Gastrocnemius medialis (tissue), 4 donors: ENCODE results near the gene RPS6KA2. TPM values are rescaled to one million over a fixed set of nuclear protein-coding genes. Genes with fewer than 3 reads are reported as not detected.

Experiments used
- ATAC-seq, 2 donors: fragments of 150-250 bp; one replicate each; pipeline ENCODE4 v1.9.1; 2016
- DNase-seq, 2 donors: peaks; one replicate each; pipeline ENCODE4 v3.0.0-alpha.2; 2019
- H3K27ac ChIP-seq, 4 donors: fragments of 200-600 bp; sonication (generic); 1 replicate in 1 of 4; 2 replicates in 3 of 4; pipeline ENCODE4 v1.5.1; 2016 to 2018; ENCODE audit warnings: mild to moderate bottlenecking in 2 of 4, moderate library complexity in 1 of 4
- H3K27me3 ChIP-seq, 3 donors: fragments of 200-600 bp; sonication (generic) in 2 of 3; 1 replicate in 1 of 3; 2 replicates in 2 of 3; pipeline versions ENCODE4 v1.5.1 to v1.6.0; 2016 to 2019; ENCODE audit warnings: mild to moderate bottlenecking in 1 of 3, moderate library complexity in 1 of 3
- H3K36me3 ChIP-seq, 2 donors: fragments of 200-600 bp; sonication (generic) in 1 of 2; one replicate each; pipeline ENCODE4 v1.5.1; 2017 to 2018
- H3K4me1 ChIP-seq, 2 donors: fragments of 200-600 bp; sonication (generic) in 1 of 2; one replicate each; pipeline ENCODE4 v1.5.1; 2016 to 2017; ENCODE audit warnings: mild to moderate bottlenecking in 2 of 2
- H3K4me3 ChIP-seq, 4 donors: fragments of 200-600 bp; sonication (generic) in 3 of 4; 1 replicate in 1 of 4; 2 replicates in 3 of 4; pipeline ENCODE4 v1.5.1; 2016 to 2019; ENCODE audit warnings: mild to moderate bottlenecking in 2 of 4
- H3K9me3 ChIP-seq, 3 donors: fragments of 200-600 bp; sonication (generic) in 2 of 3; 1 replicate in 1 of 3; 2 replicates in 2 of 3; pipeline ENCODE4 v1.5.1; 2016 to 2019
- POLR2A ChIP-seq, 2 donors: fragments of 450-650 bp; IDR thresholded peaks; one replicate each; pipeline ENCODE4 v1.6.1; 2017; ENCODE audit warnings: antibody characterized with exemption in 2 of 2, mild to moderate bottlenecking in 2 of 2, moderate library complexity in 2 of 2
- in situ Hi-C, 4 donors: fragments of 200-750 bp; cut with MboI; loops; one replicate each; pipeline versions ENCODE4 v1.15.0 to v1.8.0; 2017; ENCODE audit warnings: low sequenced_read_pairs in 4 of 4
- intact Hi-C: fragments of 100-400 bp; cut with DNase I; formaldehyde crosslinking; loops from one replicate; pipeline ENCODE4 v1.15.1; 2023; ENCODE audit warnings: low total_unique reads
- total RNA-seq, 4 donors: library from RNA; depleted of rRNA; stranded (reverse); fragments of >200 nt; gene quantifications; one replicate each; pipeline versions ENCODE4 v1.1.0 to v1.2.3, GENCODE V29; 2016
- TF ChIP-seq, protein P1 (sequence below), 5 experiments: fragments of 450-650 bp in 3 of 5; fragments of 200-600 bp in 2 of 5; sonication (generic) in 2 of 5; IDR thresholded peaks in 4 of 5; conservative IDR thresholded peaks in 1 of 5; 1 replicate in 4 of 5; 2 replicates in 1 of 5; pipeline ENCODE4 v1.5.1; 2016 to 2019; ENCODE audit warnings: antibody characterized with exemption in 5 of 5, mild to moderate bottlenecking in 3 of 5, moderate library complexity in 3 of 5

Gene RPS6KA2
- total RNA-seq, 4 donors from 2014 or later: 18.7 to 35.7 (median 27.4) TPM

- H3K4me1 ChIP-seq: no peaks in the 10 kb centered on the region
- no peak overlapping the region for H3K4me3 ChIP-seq
- TF ChIP-seq, protein P1, sequence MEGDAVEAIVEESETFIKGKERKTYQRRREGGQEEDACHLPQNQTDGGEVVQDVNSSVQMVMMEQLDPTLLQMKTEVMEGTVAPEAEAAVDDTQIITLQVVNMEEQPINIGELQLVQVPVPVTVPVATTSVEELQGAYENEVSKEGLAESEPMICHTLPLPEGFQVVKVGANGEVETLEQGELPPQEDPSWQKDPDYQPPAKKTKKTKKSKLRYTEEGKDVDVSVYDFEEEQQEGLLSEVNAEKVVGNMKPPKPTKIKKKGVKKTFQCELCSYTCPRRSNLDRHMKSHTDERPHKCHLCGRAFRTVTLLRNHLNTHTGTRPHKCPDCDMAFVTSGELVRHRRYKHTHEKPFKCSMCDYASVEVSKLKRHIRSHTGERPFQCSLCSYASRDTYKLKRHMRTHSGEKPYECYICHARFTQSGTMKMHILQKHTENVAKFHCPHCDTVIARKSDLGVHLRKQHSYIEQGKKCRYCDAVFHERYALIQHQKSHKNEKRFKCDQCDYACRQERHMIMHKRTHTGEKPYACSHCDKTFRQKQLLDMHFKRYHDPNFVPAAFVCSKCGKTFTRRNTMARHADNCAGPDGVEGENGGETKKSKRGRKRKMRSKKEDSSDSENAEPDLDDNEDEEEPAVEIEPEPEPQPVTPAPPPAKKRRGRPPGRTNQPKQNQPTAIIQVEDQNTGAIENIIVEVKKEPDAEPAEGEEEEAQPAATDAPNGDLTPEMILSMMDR (IDR thresholded peaks at IDR 0.05 in 4 of 5, conservative IDR thresholded peaks at IDR 0.05 in 1 of 5): no peak
- no peak for TF ChIP-seq POLR2A (IDR thresholded peaks at IDR 0.05)
- in situ Hi-C loops (no loop called here), intact Hi-C loops (no loop called here)
- H3K27ac ChIP-seq: no peak overlapping the region
- no peaks in the 10 kb centered on the region for H3K27me3 ChIP-seq
- DNase-seq: no peak
- ATAC-seq: no peak
- peaks cover 0 to 48% of the 10 kb centered on the region in 2 donors for H3K36me3 ChIP-seq
- H3K9me3 ChIP-seq: no peaks in the 10 kb centered on the region
These were observed 130.6 kb downstream of the RPS6KA2 start for GRCh38 chr6:166496460-166496859.

DNA sequence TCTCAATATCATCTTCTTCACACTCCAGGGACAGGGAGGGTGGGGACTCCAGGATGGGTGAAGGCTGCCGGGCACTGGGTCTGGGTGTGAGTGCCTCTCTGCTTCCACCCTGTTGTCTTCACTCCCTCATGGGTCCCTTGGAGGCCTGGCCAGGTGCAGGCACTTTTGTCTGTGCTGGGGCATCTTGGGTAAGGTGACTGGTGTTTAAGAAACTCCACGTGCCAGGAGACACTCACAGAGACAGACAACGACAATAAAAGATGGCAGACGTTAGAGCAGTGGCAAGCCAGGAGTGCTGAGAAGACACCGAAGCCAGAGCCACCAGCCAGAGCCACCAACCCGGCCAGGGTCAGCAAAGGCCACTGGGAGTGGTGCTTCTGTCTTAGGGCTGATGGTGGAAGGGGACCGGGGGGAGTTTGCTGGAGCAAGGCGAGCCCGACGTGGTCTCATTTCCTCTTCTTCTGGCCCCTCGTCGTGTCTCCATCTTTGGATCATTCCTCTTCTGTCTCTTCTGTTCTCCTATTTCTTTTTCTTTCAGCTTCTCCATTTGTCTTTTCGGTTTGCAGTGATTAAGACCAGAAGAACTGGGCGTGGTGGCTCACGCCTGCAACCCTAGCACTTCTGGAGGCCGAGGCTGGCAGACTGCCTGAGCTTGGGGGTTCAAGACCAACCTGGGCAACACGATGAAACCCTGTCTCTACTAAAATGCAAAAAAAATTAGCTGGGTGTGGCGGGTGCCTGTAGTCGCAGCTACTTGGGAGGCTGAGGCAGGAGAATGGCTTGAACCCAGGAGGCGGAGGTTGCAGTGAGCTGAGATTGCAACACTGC, 131.3 kb downstream of the RPS6KA2 start:
- DNase-seq (no peak), ATAC-seq (no peak)
- no peak for TF ChIP-seq POLR2A (IDR thresholded peaks at IDR 0.05)
- TF ChIP-seq, protein P1 (IDR thresholded peaks at IDR 0.05 in 4 of 5, conservative IDR thresholded peaks at IDR 0.05 in 1 of 5): no peak
- peaks cover 0 to 46% of the 10 kb centered on the region in 2 donors for H3K36me3 ChIP-seq
- no peak overlapping the region for H3K27ac ChIP-seq
- in situ Hi-C loops (no loop called here), intact Hi-C loops (no loop called here)
- no peaks in the 10 kb centered on the region for H3K27me3 ChIP-seq
- H3K4me3 ChIP-seq: no peak overlapping the region
- no peaks in the 10 kb centered on the region for H3K9me3 ChIP-seq
- H3K4me1 ChIP-seq: no peaks in the 10 kb centered on the region

GRCh38 chr6:166494757-166495486, 132.1 kb downstream of the RPS6KA2 start:
- ATAC-seq (no peak), DNase-seq (peak in 1 of 2 donors; percentile 7)
- in situ Hi-C loops: no loop called here
- no peak overlapping the region for H3K4me3 ChIP-seq
- H3K36me3 ChIP-seq: peaks cover 0 to 39% of the 10 kb centered on the region in 2 donors
- H3K27me3 ChIP-seq: no peaks in the 10 kb centered on the region
- no peak overlapping the region for H3K27ac ChIP-seq
- intact Hi-C loops: no loop called here
- no peaks in the 10 kb centered on the region for H3K9me3 ChIP-seq
- peaks cover 0 to 1% of the 10 kb centered on the region in 2 donors for H3K4me1 ChIP-seq
- TF ChIP-seq, protein P1 (IDR thresholded peaks at IDR 0.05 in 4 of 5, conservative IDR thresholded peaks at IDR 0.05 in 1 of 5): no peak
- TF ChIP-seq POLR2A (IDR thresholded peaks at IDR 0.05): no peak

DNA sequence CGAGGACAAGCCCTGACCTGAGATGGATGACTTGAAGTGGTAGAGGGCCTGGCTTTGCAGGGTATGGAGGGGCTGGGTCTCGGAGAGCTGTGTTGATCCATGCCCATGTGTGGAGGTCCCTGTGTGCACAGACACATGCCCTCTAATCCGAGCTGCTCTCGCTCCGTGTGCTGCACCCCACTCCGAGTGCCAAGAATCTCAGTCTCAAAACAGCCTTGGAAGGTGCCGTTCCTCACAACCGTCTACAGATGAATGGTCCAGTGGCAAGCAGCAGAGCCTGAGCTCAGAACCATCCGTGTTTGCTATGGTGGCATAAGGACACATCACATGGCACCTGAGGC, 133.0 kb downstream of the RPS6KA2 start:
- DNase-seq (peak in 1 of 2 donors; percentile 8), ATAC-seq (no peak)

More for the DNA sequence above, 133.0 kb downstream of the RPS6KA2 start:
- in situ Hi-C loops: no loop called here
- Histone ChIP-seq H3K4me3 (no peak overlapping the region), H3K9me3 (no peaks in the 10 kb centered on the region), H3K27me3 (no peaks in the 10 kb centered on the region), H3K36me3 (peaks cover 0 to 38% of the 10 kb centered on the region in 2 donors), H3K4me1 (peaks cover 0 to 4% of the 10 kb centered on the region in 2 donors), H3K27ac (no peak overlapping the region)
- intact Hi-C loops: no loop called here
- no peak for TF ChIP-seq POLR2A (IDR thresholded peaks at IDR 0.05)
- TF ChIP-seq, protein P1 (IDR thresholded peaks at IDR 0.05 in 4 of 5, conservative IDR thresholded peaks at IDR 0.05 in 1 of 5): no peak
